Caco-2 (cell line): ENCODE data around the gene SGCD. TPM values are rescaled to one million over a fixed set of nuclear protein-coding genes. Genes with fewer than 3 reads are reported as not detected.

Source experiments
- BruUV-seq: library from RNA; stranded (reverse); fragments of 400-500 nt; replicated peaks from 2 replicates; lab custom pipeline; 2021; lab: Mats Ljungman, UMichigan
- CTCF ChIA-PET: fragments of 300-600 bp; sonication (Branson Sonifier 250); formaldehyde crosslinking; loops from one replicate; lab custom pipeline; 2022; ENCODE audit warnings: antibody characterized with exemption; lab: Charles Lee
- POLR2A ChIA-PET: fragments of 300-600 bp; sonication (Branson Sonifier 250); formaldehyde crosslinking; loops from one replicate; lab custom pipeline; 2022; ENCODE audit warnings: antibody characterized with exemption; lab: Charles Lee
- DNase-seq, 2 experiments: peaks; one replicate each; pipeline versions ENCODE4 v3.0.0 to v3.0.0-alpha.2; 2020 to 2022
- H3K27me3 ChIP-seq: replicated peaks from 2 replicates; pipeline ENCODE4 v1.6.0; 2011; ENCODE audit warnings: low read length; ENCODE audit not compliant: control insufficient read depth, insufficient read depth
- H3K36me3 ChIP-seq: 2 replicates; pipeline ENCODE4 v1.5.1; 2011; ENCODE audit warnings: low read length; ENCODE audit not compliant: control insufficient read depth, insufficient read depth
- H3K4me1 ChIP-seq: fragments of 250-450 bp; sonication (Bioruptor Pico); 2 replicates; pipeline ENCODE4 v1.5.1; 2020; ENCODE audit warnings: mild to moderate bottlenecking
- H3K4me3 ChIP-seq: 2 replicates; pipeline ENCODE4 v1.5.1; 2011; ENCODE audit warnings: low read depth, mild to moderate bottlenecking, control low read depth, low read length
- H3K9me3 ChIP-seq: fragments of 250-450 bp; sonication (Bioruptor Pico); 2 replicates; pipeline ENCODE4 v1.5.1; 2020; ENCODE audit warnings: mild to moderate bottlenecking, moderate library complexity
- H3K27ac Mint-ChIP-seq: one replicate; pipeline ENCODE4 v1.8.0; 2022; ENCODE audit warnings: mixed read lengths; ENCODE audit not compliant: unreplicated experiment
- H3K27me3 Mint-ChIP-seq: one replicate; pipeline ENCODE4 v1.8.0; 2022; ENCODE audit warnings: mixed read lengths; ENCODE audit not compliant: insufficient read depth, unreplicated experiment
- H3K36me3 Mint-ChIP-seq: one replicate; pipeline ENCODE4 v1.8.0; 2022; ENCODE audit warnings: mild to moderate bottlenecking, mixed read lengths; ENCODE audit not compliant: insufficient read depth, unreplicated experiment
- H3K4me1 Mint-ChIP-seq: one replicate; pipeline ENCODE4 v1.8.0; 2022; ENCODE audit warnings: low read depth, mixed read lengths; ENCODE audit not compliant: unreplicated experiment
- H3K4me3 Mint-ChIP-seq: one replicate; pipeline ENCODE4 v1.8.0; 2022; ENCODE audit warnings: mild to moderate bottlenecking, moderate library complexity, mixed read lengths; ENCODE audit not compliant: unreplicated experiment
- H3K9me3 Mint-ChIP-seq: one replicate; pipeline ENCODE4 v1.8.0; 2022; ENCODE audit warnings: mixed read lengths; ENCODE audit not compliant: unreplicated experiment
- CTCF ChIP-seq, 2 experiments: fragments of 200-600 bp in 1 of 2; IDR thresholded peaks; 1 replicate in 1 of 2; 2 replicates in 1 of 2; pipeline versions ENCODE4 v1.5.1 to v1.8.0; 2011 to 2022; ENCODE audit warnings: antibody characterized with exemption in 1 of 2, control low read depth in 1 of 2, inconsistent platforms in 1 of 2, low read depth in 1 of 2, low read length in 1 of 2, mild to moderate bottlenecking in 1 of 2, moderate library complexity in 1 of 2; ENCODE audit not compliant: insufficient read depth in 1 of 2, severe bottlenecking in 1 of 2, unreplicated experiment in 1 of 2
- intact Hi-C: fragments of 100-400 bp; cut with micrococcal nuclease; formaldehyde crosslinking; loops from one replicate; pipeline ENCODE4 v1.10.0; 2022; ENCODE audit not compliant: unreplicated experiment
- total RNA-seq: library from RNA; stranded (reverse); gene quantifications from 2 replicates; pipeline ENCODE4 v1.2.3, GENCODE V29; 2022

Gene SGCD
- total RNA-seq, 1 experiment from 2014 or later, result 0.20 TPM

- H3K4me3 Mint-ChIP-seq, result no peak overlapping the region
- H3K9me3 Mint-ChIP-seq, result peaks cover 9% of the 10 kb centered on the region
- no peaks in the 10 kb centered on the region for H3K36me3 Mint-ChIP-seq
- TF ChIP-seq CTCF (IDR thresholded peaks at IDR 0.05; ENCODE audit: insufficient read depth in 1 of 2, low read depth in 1 of 2, low read length in 1 of 2, severe bottlenecking in 1 of 2, unreplicated experiment in 1 of 2), result no peak
- ChIA-PET CTCF (no interaction called here), POLR2A (no interaction called here)
- no TSS peak for BruUV-seq
- H3K4me1 ChIP-seq, result peaks cover 22% of the 10 kb centered on the region
- H3K4me1 Mint-ChIP-seq, result peaks cover 16% of the 10 kb centered on the region
- no peaks in the 10 kb centered on the region for H3K27me3 ChIP-seq
- H3K4me3 ChIP-seq, result no peak overlapping the region
- H3K27me3 Mint-ChIP-seq, result no peaks in the 10 kb centered on the region
- no peaks in the 10 kb centered on the region for H3K9me3 ChIP-seq
- H3K27ac Mint-ChIP-seq, result no peak overlapping the region
- DNase-seq, result no peak
- no peaks in the 10 kb centered on the region; the same call in 1 of the 2 replicates for H3K36me3 ChIP-seq
- intact Hi-C loops, result loop anchor here (5.0 to 10.0 kb wide), 2 partner anchors 340 to 752 kb away; no protein-coding TSS in a partner anchor
Observed at GRCh38 chr5:156694598-156694997, 367.6 kb downstream of the SGCD start.

GRCh38 chr5:156695774-156696173 is 368.8 kb downstream of the SGCD start:
- Histone ChIP-seq H3K9me3 (no peaks in the 10 kb centered on the region), H3K36me3 (no peaks in the 10 kb centered on the region; the same call in 1 of the 2 replicates), H3K27me3 (no peaks in the 10 kb centered on the region), H3K4me1 (peaks cover 22% of the 10 kb centered on the region), H3K4me3 (no peak overlapping the region)
- BruUV-seq, result no TSS peak
- H3K4me3 Mint-ChIP-seq, result no peak overlapping the region
- intact Hi-C loops, result loop anchor here (10.0 kb wide), 1 partner anchor 339 kb away; no protein-coding TSS in a partner anchor
- ChIA-PET CTCF (no interaction called here), POLR2A (no interaction called here)
- H3K4me1 Mint-ChIP-seq, result peaks cover 16% of the 10 kb centered on the region
- H3K27me3 Mint-ChIP-seq, result no peaks in the 10 kb centered on the region
- peaks cover under 1% of the 10 kb centered on the region for H3K9me3 Mint-ChIP-seq
- DNase-seq, result no peak
- TF ChIP-seq CTCF (IDR thresholded peaks at IDR 0.05; ENCODE audit: insufficient read depth in 1 of 2, low read depth in 1 of 2, low read length in 1 of 2, severe bottlenecking in 1 of 2, unreplicated experiment in 1 of 2), result no peak
- H3K36me3 Mint-ChIP-seq, result no peaks in the 10 kb centered on the region
- H3K27ac Mint-ChIP-seq, result no peak overlapping the region

GRCh38 chr5:156698323-156698722 is 371.4 kb downstream of the SGCD start:
- TF ChIP-seq CTCF (IDR thresholded peaks at IDR 0.05; ENCODE audit: insufficient read depth in 1 of 2, low read depth in 1 of 2, low read length in 1 of 2, severe bottlenecking in 1 of 2, unreplicated experiment in 1 of 2), result no peak
- Histone ChIP-seq H3K4me1 (peaks cover 14% of the 10 kb centered on the region), H3K27me3 (no peaks in the 10 kb centered on the region), H3K9me3 (no peaks in the 10 kb centered on the region), H3K36me3 (no peaks in the 10 kb centered on the region; the same call in 1 of the 2 replicates), H3K4me3 (no peak overlapping the region)
- intact Hi-C loops, result loop anchor here (10.0 kb wide), 1 partner anchor 336 kb away; no protein-coding TSS in a partner anchor
- no peaks in the 10 kb centered on the region for H3K9me3 Mint-ChIP-seq
- no peak overlapping the region for H3K27ac Mint-ChIP-seq
- H3K4me1 Mint-ChIP-seq, result peaks cover 8% of the 10 kb centered on the region
- H3K4me3 Mint-ChIP-seq, result no peak overlapping the region
- ChIA-PET POLR2A (no interaction called here), CTCF (no interaction called here)
- H3K27me3 Mint-ChIP-seq, result no peaks in the 10 kb centered on the region
- DNase-seq, result no peak
- BruUV-seq, result no TSS peak
- no peaks in the 10 kb centered on the region for H3K36me3 Mint-ChIP-seq
